AG04449 (cell line): ENCODE measurements around the gene RGS9.

Source experiments
- CTCF ChIA-PET: fragments of 350-600 bp; formaldehyde crosslinking; extraction: SDS; loops from one replicate; lab custom pipeline; 2021; ENCODE audit warnings: antibody characterized with exemption; lab: Yijun Ruan, JAX
- POLR2A ChIA-PET: fragments of 400-600, 350-600 bp; formaldehyde crosslinking; extraction: SDS; loops from one replicate; lab custom pipeline; 2020; ENCODE audit warnings: antibody characterized with exemption, inconsistent platforms; lab: Yijun Ruan, JAX
- DNase-seq: peaks from one replicate; pipeline ENCODE4 v3.0.0-alpha.2; 2010; ENCODE audit warnings: low read depth, low spot score
- H3K4me3 ChIP-seq: 2 replicates; pipeline ENCODE4 v1.5.1; 2011; ENCODE audit warnings: low read depth, mild to moderate bottlenecking, control low read depth, low read length
- CTCF ChIP-seq: IDR thresholded peaks from one replicate; pipeline ENCODE4 v1.5.1; 2011; ENCODE audit warnings: mild to moderate bottlenecking, moderate library complexity, low read length, control low read depth, inconsistent platforms; ENCODE audit not compliant: insufficient read depth; ENCODE audit errors: missing control alignments

The RGS9 gene

GRCh38 chr17:65169691-65170090 lies 32.5 kb downstream of the RGS9 start:
- CTCF ChIA-PET = interaction anchor here (0.8 to 1.5 kb wide), 2 partner anchors 30 to 32 kb away, joined by 3 to 4 read pairs; partner anchors contain the start of gene RGS9
- DNase-seq = no peak
- no peak for TF ChIP-seq CTCF
- no peak overlapping the region for H3K4me3 ChIP-seq
- POLR2A ChIA-PET = no interaction called here

- POLR2A ChIA-PET = no interaction called here
- no peak overlapping the region for H3K4me3 ChIP-seq
- no peak for TF ChIP-seq CTCF
- CTCF ChIA-PET = interaction anchor here (1.3 to 1.5 kb wide), 2 partner anchors 33 to 36 kb away, joined by 3 read pairs; partner anchors contain the start of gene RGS9
- DNase-seq = no peak
These were observed 33.7 kb downstream of the RGS9 start for GRCh38 chr17:65170839-65171238.

GRCh38 chr17:65171752-65172151 lies 34.6 kb downstream of the RGS9 start:
- DNase-seq = no peak
- CTCF ChIA-PET = interaction anchor here (0.9 to 1.9 kb wide), 4 partner anchors 13 to 37 kb away, joined by 3 to 5 read pairs (median 3); partner anchors contain the start of gene RGS9
- no peak overlapping the region for H3K4me3 ChIP-seq
- POLR2A ChIA-PET = no interaction called here
- TF ChIP-seq CTCF = no peak

GRCh38 chr17:65172496-65173136 lies 35.4 kb downstream of the RGS9 start:
- ChIA-PET CTCF (interaction anchor here (0.8 to 1.9 kb wide), 3 partner anchors 8 to 34 kb away, joined by 3 to 5 read pairs (median 3); no protein-coding TSS in a partner anchor), POLR2A (no interaction called here)
- DNase-seq = no peak
- H3K4me3 ChIP-seq = no peak overlapping the region
- TF ChIP-seq CTCF = no peak

GRCh38 chr17:65173284-65173793 lies 36.2 kb downstream of the RGS9 start:
- no peak overlapping the region for H3K4me3 ChIP-seq
- ChIA-PET POLR2A (no interaction called here), CTCF (interaction anchor here (0.7 to 1.9 kb wide), 4 partner anchors 9 to 38 kb away, joined by 3 to 5 read pairs (median 4); partner anchors contain the start of gene RGS9)
- no peak for TF ChIP-seq CTCF
- no peak for DNase-seq

- DNase-seq = no peak
- no peak for TF ChIP-seq CTCF
- ChIA-PET POLR2A (no interaction called here), CTCF (interaction anchor here (0.7 to 1.4 kb wide), 2 partner anchors 37 to 39 kb away, joined by 3 to 5 read pairs; partner anchors contain the start of gene RGS9)
- H3K4me3 ChIP-seq = no peak overlapping the region
These were observed 37.0 kb downstream of the RGS9 start for GRCh38 chr17:65173976-65174683.
